ENCODE data around the gene TAS2R41.

DNA sequence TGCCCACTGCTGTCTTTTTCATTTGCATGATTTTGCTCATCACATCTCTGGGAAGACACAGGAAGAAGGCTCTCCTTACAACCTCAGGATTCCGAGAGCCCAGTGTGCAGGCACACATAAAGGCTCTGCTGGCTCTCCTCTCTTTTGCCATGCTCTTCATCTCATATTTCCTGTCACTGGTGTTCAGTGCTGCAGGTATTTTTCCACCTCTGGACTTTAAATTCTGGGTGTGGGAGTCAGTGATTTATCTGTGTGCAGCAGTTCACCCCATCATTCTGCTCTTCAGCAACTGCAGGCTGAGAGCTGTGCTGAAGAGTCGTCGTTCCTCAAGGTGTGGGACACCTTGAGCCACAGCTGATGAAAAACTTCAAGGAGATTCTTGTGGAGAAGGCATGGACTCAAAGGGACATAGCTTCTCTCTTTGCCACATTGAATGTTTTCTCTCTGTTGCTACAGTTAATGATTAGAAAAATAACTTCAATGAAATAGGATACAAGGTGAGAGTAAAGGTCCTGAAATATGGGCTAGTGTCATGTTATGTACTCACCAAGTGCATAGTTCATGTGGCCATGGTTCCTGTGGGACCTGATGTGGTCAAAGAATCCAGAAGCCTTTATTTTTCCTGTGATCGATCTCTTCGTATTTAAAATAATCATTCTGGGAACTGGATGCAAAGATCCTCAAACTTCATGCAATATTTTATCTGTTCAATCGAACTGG, 33.5 kb upstream of the TAS2R41 start:
- TF ChIP-seq, protein P1, sequence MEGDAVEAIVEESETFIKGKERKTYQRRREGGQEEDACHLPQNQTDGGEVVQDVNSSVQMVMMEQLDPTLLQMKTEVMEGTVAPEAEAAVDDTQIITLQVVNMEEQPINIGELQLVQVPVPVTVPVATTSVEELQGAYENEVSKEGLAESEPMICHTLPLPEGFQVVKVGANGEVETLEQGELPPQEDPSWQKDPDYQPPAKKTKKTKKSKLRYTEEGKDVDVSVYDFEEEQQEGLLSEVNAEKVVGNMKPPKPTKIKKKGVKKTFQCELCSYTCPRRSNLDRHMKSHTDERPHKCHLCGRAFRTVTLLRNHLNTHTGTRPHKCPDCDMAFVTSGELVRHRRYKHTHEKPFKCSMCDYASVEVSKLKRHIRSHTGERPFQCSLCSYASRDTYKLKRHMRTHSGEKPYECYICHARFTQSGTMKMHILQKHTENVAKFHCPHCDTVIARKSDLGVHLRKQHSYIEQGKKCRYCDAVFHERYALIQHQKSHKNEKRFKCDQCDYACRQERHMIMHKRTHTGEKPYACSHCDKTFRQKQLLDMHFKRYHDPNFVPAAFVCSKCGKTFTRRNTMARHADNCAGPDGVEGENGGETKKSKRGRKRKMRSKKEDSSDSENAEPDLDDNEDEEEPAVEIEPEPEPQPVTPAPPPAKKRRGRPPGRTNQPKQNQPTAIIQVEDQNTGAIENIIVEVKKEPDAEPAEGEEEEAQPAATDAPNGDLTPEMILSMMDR (conservative IDR thresholded peaks at IDR 0.05 in 1 of 2, IDR thresholded peaks at IDR 0.05 in 1 of 2; ENCODE audit: extremely low read depth in 1 of 2, insufficient read depth in 1 of 2, low read depth in 1 of 2, low read length in 2 of 2), result no peak
- no peak for TF ChIP-seq EZH2 (IDR thresholded peaks at IDR 0.05; ENCODE audit: borderline replicate concordance, low read length)
